RWPE2 (cell line): ENCODE measurements around the gene KCNT2.

Experiments
- ATAC-seq: fragments of 200-7000 bp; cut with Tn5 transposase; 3 replicates; pipeline ENCODE4 v1.9.1; 2021; ENCODE audit warnings: low read depth
- DNase-seq: peaks from one replicate; pipeline ENCODE4 v3.0.0-alpha.2; 2020; ENCODE audit warnings: low spot score
- H3K27ac ChIP-seq: fragments of 450-650 bp; 2 replicates; pipeline ENCODE4 v1.5.1; 2017; ENCODE audit warnings: mild to moderate bottlenecking; ENCODE audit not compliant: poor library complexity, severe bottlenecking
- H3K27me3 ChIP-seq: fragments of 250-450 bp; sonication (Bioruptor Pico); 2 replicates; pipeline ENCODE4 v1.5.1; 2021; ENCODE audit warnings: mild to moderate bottlenecking, moderate library complexity; ENCODE audit not compliant: insufficient read depth, poor library complexity, severe bottlenecking
- H3K36me3 ChIP-seq: fragments of 250-450 bp; sonication (Bioruptor Pico); 2 replicates; pipeline ENCODE4 v1.5.1; 2020; ENCODE audit warnings: low read depth, mild to moderate bottlenecking, moderate library complexity
- H3K4me1 ChIP-seq: fragments of 250-450 bp; sonication (Bioruptor Pico); 2 replicates; pipeline ENCODE4 v1.5.1; 2021; ENCODE audit warnings: mild to moderate bottlenecking, moderate library complexity; ENCODE audit not compliant: insufficient read depth, poor library complexity, severe bottlenecking
- H3K4me3 ChIP-seq: fragments of 250-450 bp; sonication (Bioruptor Pico); 2 replicates; pipeline ENCODE4 v1.5.1; 2021; ENCODE audit warnings: mild to moderate bottlenecking, moderate library complexity; ENCODE audit not compliant: severe bottlenecking
- H3K9me3 ChIP-seq: fragments of 250-450 bp; sonication (Bioruptor Pico); 2 replicates; pipeline ENCODE4 v1.5.1; 2021; ENCODE audit warnings: mild to moderate bottlenecking, moderate library complexity; ENCODE audit not compliant: severe bottlenecking
- TF ChIP-seq, protein P1 (sequence below): fragments of 450-650 bp; IDR thresholded peaks from one replicate; pipeline ENCODE4 v1.5.1; 2017; ENCODE audit warnings: mild to moderate bottlenecking, moderate library complexity; ENCODE audit not compliant: poor library complexity, severe bottlenecking

KCNT2 gene

DNA sequence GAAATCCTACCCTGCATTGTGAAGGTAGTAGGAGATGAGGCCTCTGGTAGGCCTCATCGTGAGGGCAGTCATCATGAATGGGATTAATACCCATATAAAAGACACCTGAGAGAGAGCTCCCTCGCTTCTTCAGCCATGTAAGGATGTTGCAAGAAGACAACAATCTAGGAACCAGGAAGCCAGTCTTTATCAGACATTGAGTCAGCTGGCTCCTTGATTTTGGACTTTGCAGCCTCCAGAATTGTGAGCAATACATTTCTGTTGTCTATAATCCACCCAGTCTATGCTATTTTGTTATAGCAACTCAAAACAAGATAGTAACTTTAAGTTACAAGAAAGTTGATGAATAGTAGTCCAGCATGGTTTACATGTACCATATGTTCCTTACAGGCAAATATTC, 208.5 kb downstream of the KCNT2 start:
- no peak overlapping the region for H3K27ac ChIP-seq
- no peaks in the 10 kb centered on the region for H3K27me3 ChIP-seq
- no peak overlapping the region for H3K4me3 ChIP-seq
- no peaks in the 10 kb centered on the region for H3K9me3 ChIP-seq
- TF ChIP-seq, protein P1, sequence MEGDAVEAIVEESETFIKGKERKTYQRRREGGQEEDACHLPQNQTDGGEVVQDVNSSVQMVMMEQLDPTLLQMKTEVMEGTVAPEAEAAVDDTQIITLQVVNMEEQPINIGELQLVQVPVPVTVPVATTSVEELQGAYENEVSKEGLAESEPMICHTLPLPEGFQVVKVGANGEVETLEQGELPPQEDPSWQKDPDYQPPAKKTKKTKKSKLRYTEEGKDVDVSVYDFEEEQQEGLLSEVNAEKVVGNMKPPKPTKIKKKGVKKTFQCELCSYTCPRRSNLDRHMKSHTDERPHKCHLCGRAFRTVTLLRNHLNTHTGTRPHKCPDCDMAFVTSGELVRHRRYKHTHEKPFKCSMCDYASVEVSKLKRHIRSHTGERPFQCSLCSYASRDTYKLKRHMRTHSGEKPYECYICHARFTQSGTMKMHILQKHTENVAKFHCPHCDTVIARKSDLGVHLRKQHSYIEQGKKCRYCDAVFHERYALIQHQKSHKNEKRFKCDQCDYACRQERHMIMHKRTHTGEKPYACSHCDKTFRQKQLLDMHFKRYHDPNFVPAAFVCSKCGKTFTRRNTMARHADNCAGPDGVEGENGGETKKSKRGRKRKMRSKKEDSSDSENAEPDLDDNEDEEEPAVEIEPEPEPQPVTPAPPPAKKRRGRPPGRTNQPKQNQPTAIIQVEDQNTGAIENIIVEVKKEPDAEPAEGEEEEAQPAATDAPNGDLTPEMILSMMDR, result no peak
- ATAC-seq (no peak), DNase-seq (no peak)
- H3K36me3 ChIP-seq, result no peaks in the 10 kb centered on the region
- H3K4me1 ChIP-seq, result peaks cover 6% of the 10 kb centered on the region

DNA sequence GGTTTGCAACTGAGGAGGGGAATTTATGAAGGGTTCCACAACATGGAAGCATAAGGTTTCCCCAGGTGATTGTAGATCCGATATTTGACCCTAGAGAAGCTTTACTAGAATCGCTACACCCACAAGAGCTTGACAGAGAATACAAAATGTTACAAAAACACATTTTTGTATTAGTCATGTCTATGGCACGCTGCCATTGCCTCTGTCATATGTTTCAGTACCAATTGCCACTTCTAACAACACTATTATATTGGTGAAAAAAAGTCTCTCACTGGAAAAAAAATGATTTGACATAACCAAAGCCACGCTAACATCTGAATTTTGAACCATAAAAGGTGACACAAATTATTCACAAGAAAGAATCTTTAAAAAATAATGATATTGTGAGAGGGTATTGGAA, 214.5 kb downstream of the KCNT2 start:
- Histone ChIP-seq H3K27me3 (no peaks in the 10 kb centered on the region), H3K4me3 (no peak overlapping the region), H3K9me3 (no peaks in the 10 kb centered on the region), H3K36me3 (no peaks in the 10 kb centered on the region), H3K27ac (no peak overlapping the region), H3K4me1 (no peaks in the 10 kb centered on the region)
- TF ChIP-seq, protein P1, result no peak
- ATAC-seq (no peak), DNase-seq (no peak)

DNA sequence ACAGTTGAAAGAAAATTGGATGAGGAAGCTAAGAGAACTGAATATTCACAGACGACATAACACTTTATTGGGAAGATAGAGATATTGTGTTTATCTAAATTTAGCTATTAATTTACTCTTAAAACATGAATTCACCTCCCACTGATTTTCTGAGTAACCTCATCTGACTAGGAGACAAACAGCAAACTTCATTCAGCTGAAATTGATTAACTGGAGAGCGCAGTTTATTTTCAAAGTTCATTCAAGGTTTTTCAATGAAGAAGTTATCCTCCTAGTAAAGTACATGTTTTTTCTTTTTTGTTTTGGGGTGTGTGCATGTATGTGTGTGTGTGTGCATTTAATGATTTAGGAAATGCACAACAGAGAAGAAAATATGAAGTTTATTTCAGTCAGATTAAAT, 215.0 kb downstream of the KCNT2 start:
- Histone ChIP-seq H3K36me3 (no peaks in the 10 kb centered on the region), H3K27me3 (no peaks in the 10 kb centered on the region), H3K9me3 (no peaks in the 10 kb centered on the region), H3K4me3 (no peak overlapping the region), H3K4me1 (no peaks in the 10 kb centered on the region), H3K27ac (no peak overlapping the region)
- ATAC-seq, result no peak
- no peak for DNase-seq
- TF ChIP-seq, protein P1, result no peak

DNA sequence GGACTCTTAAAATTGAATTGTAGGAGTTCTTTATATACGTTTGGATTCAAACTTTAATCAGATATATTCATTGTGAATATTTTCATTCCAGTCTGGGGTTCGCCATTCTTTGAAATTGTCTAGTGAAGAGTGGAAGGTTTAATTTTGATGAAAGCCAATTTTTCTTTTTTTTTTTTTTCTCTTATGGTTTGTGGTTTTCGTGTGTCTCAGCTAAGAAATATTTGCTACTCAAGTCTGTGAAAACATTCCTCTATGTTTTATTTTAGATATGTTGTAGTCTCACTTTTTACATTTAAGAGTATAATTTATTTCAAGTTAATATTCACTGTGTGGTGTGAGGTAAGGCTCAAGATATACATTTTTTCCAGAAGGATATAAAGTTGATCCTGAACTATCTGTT, 220.5 kb downstream of the KCNT2 start:
- Histone ChIP-seq H3K36me3 (no peaks in the 10 kb centered on the region), H3K4me1 (no peaks in the 10 kb centered on the region), H3K4me3 (no peak overlapping the region), H3K9me3 (no peaks in the 10 kb centered on the region), H3K27me3 (no peaks in the 10 kb centered on the region), H3K27ac (no peak overlapping the region)
- TF ChIP-seq, protein P1, result no peak
- ATAC-seq (no peak), DNase-seq (no peak)

DNA sequence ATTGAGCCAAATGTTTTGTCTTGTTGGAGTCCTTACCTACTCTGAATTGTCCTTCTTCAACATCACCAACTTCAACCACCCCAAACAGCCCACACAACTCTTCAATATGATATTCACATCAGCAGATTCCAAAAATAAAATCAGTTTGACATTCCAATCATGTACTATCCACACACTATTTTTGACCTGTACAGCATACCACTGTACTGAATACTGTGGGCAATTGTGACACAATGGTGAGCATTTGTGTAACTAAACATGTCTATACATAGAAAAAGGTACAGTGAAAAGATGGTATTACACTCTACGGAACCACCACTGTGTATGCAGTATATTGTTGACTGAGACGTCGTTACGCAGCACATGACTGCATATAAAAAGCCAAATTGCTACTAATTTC, 223.1 kb downstream of the KCNT2 start:
- TF ChIP-seq, protein P1, result no peak
- Histone ChIP-seq H3K27me3 (no peaks in the 10 kb centered on the region), H3K4me3 (no peak overlapping the region), H3K9me3 (no peaks in the 10 kb centered on the region), H3K36me3 (no peaks in the 10 kb centered on the region), H3K27ac (no peak overlapping the region), H3K4me1 (no peaks in the 10 kb centered on the region)
- DNase-seq (no peak), ATAC-seq (no peak)
